ENCODE measurements around the gene LBH. TPM values are rescaled to one million over a fixed set of nuclear protein-coding genes. Genes with fewer than 3 reads are reported as not detected.
A peak's percentile ranks its signal among the peaks of the same experiment; 100 is the strongest.

LBH gene
- total RNA-seq, 2 experiments from 2014 or later, result 127 to 130 TPM

DNA sequence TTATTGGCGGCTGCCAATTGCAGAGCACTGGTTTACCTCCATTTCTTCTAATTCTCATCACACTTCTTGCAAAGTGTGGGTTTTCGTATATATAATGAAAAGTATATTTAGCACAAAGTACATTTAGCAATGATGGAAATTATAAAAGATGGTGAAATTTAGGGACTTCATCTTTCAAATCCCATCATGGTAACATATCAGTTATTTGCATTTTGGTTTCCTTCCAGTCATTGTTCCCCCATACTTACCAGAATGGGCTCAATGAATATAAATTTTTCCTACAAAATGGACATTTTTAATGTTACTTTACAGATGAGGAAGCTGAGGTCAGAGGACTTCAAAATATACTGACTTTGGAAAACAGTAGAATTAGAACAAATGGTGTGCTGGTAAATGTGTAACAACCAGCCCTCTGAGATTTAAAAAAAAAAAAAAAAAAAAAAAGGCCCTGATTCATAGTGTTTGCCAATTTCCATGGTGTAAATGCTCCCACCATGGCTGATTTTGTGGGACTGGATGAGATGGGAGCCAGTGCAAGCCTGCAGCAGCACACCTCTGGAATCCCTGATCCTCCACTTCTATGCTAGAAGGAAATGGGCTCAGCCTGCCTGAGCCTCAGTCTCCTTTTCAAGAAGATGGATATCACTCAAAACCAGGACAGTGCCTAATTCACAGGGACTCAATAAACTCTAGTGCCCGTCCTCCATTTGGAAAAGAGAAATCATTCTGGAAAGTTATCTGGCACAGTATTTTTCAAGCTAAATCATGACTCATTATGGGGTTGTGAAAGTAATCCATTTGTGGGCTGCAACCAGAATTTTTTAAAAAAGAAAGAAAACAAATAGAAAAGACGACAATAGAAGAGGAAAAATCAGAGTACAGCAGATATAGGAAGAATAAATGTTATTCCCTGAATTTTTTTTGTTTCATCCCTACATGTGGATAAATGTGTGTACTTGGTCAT, 34.0 kb downstream of the LBH start:
- H3K27ac Mint-ChIP-seq, result peak overlapping the region; percentile 99
- CTCF ChIA-PET, result interaction anchor here (0.6 to 3.9 kb wide), 8 partner anchors 26 to 446 kb away, joined by 3 to 24 read pairs (median 4); no protein-coding TSS in a partner anchor
- TF ChIP-seq, protein P1, sequence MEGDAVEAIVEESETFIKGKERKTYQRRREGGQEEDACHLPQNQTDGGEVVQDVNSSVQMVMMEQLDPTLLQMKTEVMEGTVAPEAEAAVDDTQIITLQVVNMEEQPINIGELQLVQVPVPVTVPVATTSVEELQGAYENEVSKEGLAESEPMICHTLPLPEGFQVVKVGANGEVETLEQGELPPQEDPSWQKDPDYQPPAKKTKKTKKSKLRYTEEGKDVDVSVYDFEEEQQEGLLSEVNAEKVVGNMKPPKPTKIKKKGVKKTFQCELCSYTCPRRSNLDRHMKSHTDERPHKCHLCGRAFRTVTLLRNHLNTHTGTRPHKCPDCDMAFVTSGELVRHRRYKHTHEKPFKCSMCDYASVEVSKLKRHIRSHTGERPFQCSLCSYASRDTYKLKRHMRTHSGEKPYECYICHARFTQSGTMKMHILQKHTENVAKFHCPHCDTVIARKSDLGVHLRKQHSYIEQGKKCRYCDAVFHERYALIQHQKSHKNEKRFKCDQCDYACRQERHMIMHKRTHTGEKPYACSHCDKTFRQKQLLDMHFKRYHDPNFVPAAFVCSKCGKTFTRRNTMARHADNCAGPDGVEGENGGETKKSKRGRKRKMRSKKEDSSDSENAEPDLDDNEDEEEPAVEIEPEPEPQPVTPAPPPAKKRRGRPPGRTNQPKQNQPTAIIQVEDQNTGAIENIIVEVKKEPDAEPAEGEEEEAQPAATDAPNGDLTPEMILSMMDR (IDR thresholded peaks at IDR 0.05), result no peak
- peaks cover 24% of the 10 kb centered on the region for H3K9me3 Mint-ChIP-seq
- POLR2A ChIA-PET, result interaction anchor here (1.2 to 23.4 kb wide), 8 partner anchors 10 to 72 kb away, joined by 3 to 440 read pairs (median 8); partner anchors contain the start of gene LBH
- no peak for DNase-seq
- intact Hi-C loops (cut with micrococcal nuclease), result loop anchor here (5.0 kb wide), 2 partner anchors 33 to 72 kb away; partner anchors contain the start of gene LBH
- H3K36me3 Mint-ChIP-seq (ENCODE audit: low read depth), result peaks cover 33% of the 10 kb centered on the region
- H3K27me3 Mint-ChIP-seq, result no peaks in the 10 kb centered on the region
- peaks cover 86% of the 10 kb centered on the region for H3K4me1 Mint-ChIP-seq (ENCODE audit: low read depth)
- ATAC-seq, result no peak
- H3K4me3 Mint-ChIP-seq, result peak overlapping the region; percentile 76

DNA sequence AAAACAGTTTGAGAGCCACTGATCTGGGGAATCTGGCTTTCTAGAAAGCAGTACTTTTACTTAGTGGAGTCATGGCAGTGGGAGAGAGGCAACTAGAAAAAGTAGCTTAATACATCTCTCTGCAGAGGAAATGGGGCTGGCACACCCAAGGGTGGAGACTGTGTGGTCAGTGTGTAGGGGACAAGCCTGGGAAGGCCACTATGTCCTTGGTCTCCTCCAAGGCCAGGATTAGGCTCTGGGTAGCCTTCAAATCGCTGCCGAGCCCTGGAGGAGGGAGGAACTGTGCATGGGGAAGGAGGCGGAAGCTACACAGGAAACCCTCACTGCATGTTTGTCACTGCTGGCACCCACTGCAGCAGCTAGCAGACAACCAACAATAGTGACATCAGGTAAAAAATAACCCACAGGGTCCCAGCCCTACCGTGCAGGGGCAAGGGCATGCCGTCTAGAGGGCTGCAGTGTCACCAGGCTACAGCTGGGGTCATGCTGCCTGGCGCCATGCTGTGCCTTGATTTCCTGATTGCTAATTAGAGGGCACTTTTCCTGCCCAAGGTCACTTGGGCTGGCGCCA, 34.8 kb downstream of the LBH start:
- Mint-ChIP-seq H3K27me3 (no peaks in the 10 kb centered on the region), H3K9me3 (peaks cover 18% of the 10 kb centered on the region), H3K27ac (peak overlapping the region; percentile 99), H3K4me1 (ENCODE audit: low read depth) (peaks cover 81% of the 10 kb centered on the region), H3K4me3 (peak overlapping the region; percentile 76), H3K36me3 (ENCODE audit: low read depth) (peaks cover 26% of the 10 kb centered on the region)
- ChIA-PET CTCF (interaction anchor here (0.6 to 3.9 kb wide), 7 partner anchors 28 to 445 kb away, joined by 3 to 24 read pairs (median 3); no protein-coding TSS in a partner anchor), POLR2A (interaction anchor here (0.6 to 5.2 kb wide), 11 partner anchors 9 to 181 kb away, joined by 3 to 90 read pairs (median 4); partner anchors contain the start of gene LBH)
- intact Hi-C loops (cut with micrococcal nuclease), result loop anchor here (5.0 kb wide), 2 partner anchors 34 to 71 kb away; partner anchors contain the start of gene LBH
- ATAC-seq (peak; percentile 57), DNase-seq (peak; percentile 73)
- TF ChIP-seq, protein P1 (IDR thresholded peaks at IDR 0.05), result no peak

DNA sequence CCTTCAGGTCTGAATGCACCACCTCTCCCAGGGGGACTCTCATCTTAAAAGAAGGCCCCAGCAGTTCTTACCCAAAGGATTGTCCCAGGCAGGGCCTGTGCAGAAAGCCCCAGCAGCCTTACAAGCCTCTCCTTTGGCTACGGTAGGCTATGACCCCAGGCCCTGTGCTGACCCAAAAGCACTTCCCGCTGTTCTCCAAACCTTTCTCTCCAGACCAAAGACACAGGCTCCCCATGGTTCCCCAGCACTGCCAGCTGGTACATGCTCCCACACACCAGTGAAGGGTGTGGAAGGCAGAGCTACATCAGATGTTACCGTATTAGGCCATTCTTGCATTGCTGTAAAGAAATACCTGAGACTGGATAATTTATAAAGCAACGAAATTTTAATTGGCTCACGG, 35.4 kb downstream of the LBH start:
- ChIA-PET CTCF (interaction anchor here (1.0 to 3.9 kb wide), 7 partner anchors 9 to 103 kb away, joined by 3 to 24 read pairs (median 5); no protein-coding TSS in a partner anchor), POLR2A (interaction anchor here (0.6 to 5.2 kb wide), 15 partner anchors 9 to 181 kb away, joined by 3 to 90 read pairs (median 4); partner anchors contain the start of gene LBH)
- Mint-ChIP-seq H3K36me3 (ENCODE audit: low read depth) (peaks cover 22% of the 10 kb centered on the region), H3K9me3 (peaks cover 16% of the 10 kb centered on the region), H3K4me3 (peak overlapping the region; percentile 76), H3K27me3 (no peaks in the 10 kb centered on the region), H3K4me1 (ENCODE audit: low read depth) (peaks cover 82% of the 10 kb centered on the region), H3K27ac (peak overlapping the region; percentile 99)
- no peak for DNase-seq
- intact Hi-C loops (cut with micrococcal nuclease), result loop anchor here (5.0 kb wide), 2 partner anchors 34 to 71 kb away; partner anchors contain the start of gene LBH
- TF ChIP-seq, protein P1 (IDR thresholded peaks at IDR 0.05), result no peak
- no peak for ATAC-seq

DNA sequence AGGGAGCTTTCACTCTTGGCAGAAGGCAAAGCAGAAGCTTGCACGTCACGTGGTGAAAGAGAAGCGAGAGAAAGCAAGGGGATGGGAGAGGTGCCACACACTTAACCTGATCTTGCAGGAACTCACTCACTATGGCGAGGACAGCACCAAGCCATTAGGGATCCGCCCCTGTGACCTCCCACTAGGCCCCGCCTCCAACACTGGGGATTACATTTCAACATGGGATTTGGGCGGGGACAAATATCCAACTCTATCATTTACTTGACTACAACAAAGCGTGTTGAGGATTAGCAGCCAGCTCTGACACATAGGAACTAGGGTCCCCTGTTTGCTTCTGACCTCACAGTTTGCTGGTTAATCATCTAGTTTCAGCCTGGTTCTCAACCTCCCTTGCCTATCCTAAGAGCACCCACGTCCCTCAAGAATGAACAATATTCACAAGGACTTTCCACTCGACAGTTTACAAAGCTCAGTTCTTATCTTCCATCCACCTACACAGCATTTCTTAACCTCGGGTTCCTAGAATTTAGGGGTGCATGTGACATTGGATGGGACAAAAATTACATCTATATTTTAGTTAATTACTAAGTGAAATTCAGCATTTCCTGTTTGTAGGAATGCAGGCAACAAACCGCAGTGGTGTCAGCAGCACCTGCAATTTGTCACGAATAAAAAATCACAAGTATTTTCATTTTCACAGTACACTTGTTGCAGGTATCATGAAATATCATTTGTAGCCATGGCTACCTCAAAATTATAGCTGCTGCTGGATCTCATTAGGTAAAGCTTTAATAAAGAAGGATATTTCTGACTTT, 36.0 kb downstream of the LBH start:
- ATAC-seq, result peak; percentile 81
- H3K27ac Mint-ChIP-seq, result peak overlapping the region; percentile 99

More for the DNA sequence above, 36.0 kb downstream of the LBH start:
- ChIA-PET POLR2A (interaction anchor here (0.7 to 5.2 kb wide), 18 partner anchors 8 to 180 kb away, joined by 3 to 90 read pairs (median 3); partner anchors contain the start of gene LBH), CTCF (interaction anchor here (0.7 to 3.9 kb wide), 9 partner anchors 9 to 444 kb away, joined by 3 to 24 read pairs (median 5); no protein-coding TSS in a partner anchor)
- Mint-ChIP-seq H3K9me3 (peaks cover 11% of the 10 kb centered on the region), H3K27me3 (no peaks in the 10 kb centered on the region), H3K4me1 (ENCODE audit: low read depth) (peaks cover 79% of the 10 kb centered on the region), H3K4me3 (peak overlapping the region; percentile 76), H3K36me3 (ENCODE audit: low read depth) (peaks cover 16% of the 10 kb centered on the region)
- TF ChIP-seq, protein P1 (IDR thresholded peaks at IDR 0.05), result no peak
- DNase-seq, result peak; percentile 84
- intact Hi-C loops (cut with micrococcal nuclease), result loop anchor here (5.0 kb wide), 2 partner anchors 35 to 70 kb away; partner anchors contain the start of gene LBH
